NCI-H526 (cell line): ENCODE data around the gene UBAC2.
A peak's percentile ranks its signal among the peaks of the same experiment; 100 is the strongest.
"Not testable (repeated sequence)": the region's sequence is repeated elsewhere in the genome, so short reads cannot be mapped to it uniquely, and the experiment has no call there.

Experiments
- DNase-seq, 2 experiments: peaks; one replicate each; lab custom pipeline; 2025; lab: John Stamatoyannopoulos, UW

Gene UBAC2

DNA sequence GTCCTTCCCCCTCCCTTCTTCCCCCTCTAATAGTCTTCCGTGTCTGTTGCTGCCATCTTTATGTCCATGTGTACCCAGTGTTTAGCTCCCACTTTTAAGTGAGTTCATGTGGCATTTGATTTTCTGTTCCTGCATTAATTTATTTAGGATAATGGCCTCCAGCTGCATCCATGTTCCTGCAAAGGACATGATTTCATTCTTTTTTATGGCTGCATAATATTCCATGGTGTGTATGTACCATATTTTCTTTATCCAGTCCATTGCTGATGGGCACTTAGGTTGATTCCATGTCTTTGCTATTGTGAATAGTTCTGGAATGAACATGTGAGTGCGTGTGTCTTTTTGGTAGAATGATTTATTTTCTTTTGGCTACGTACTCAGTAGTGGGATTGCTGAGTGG lies 48.5 kb downstream of the UBAC2 start:
- not testable (repeated sequence) for DNase-seq

DNA sequence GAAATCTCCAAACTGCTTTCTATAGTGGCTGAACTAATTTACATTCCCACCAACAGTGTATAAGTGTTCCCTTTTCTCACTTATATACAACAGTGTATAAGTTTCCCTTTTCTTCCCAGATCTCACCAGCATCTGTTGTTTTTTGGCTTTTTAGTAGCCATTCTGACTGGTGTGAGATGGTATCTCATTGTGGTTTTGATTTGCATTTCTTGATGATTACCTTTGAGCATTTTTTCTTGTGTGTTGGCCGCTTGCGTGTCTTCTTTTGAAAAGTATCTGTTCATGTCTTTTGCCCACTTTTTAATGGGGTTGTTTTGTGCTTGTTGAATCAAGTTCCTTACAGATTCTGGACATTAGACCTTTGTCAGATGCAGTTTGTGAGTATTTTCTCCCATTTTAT lies 49.0 kb downstream of the UBAC2 start:
- DNase-seq: not testable (repeated sequence)

- DNase-seq: no peak
Measured at GRCh38 chr13:99250982-99251825, 50.5 kb downstream of the UBAC2 start.

DNA sequence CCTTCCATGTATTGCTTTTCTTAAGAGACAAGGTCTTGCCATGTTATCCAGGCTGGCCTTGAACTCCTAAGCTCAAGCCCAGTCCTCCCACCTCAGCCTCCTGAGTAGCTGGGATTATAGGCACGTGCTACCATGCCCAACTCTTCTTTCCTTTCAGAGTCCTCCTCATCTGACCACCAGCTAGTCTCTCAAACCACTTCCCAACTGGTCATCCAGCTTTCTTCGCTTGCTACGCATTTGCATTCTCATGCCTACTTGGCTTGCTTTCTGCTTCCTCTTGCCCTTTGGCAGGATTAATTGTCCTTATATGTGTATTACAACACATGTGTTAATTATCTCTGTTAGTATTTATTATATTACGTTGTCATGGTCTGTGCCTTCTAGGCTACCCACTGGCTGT lies 51.3 kb downstream of the UBAC2 start:
- no peak for DNase-seq

DNA sequence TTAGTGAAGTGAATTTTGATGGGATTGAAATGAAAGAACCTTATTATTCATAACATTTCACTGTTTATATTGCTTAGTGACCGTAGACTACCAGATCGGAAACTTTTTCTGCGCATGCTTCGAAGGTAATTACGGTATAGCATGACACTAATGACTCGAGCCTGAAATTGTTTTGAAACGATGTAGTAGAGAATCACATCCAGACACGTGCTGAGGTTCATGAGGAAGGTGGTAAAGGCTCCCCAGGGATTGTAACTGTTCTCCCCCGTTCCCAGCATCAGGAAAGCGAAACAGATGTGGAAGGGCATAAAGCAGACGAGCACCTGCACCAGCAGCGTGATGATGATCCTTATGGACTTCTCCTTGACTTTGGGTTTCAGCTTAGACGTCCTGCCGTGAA lies 54.2 kb downstream of the UBAC2 start:
- no peak for DNase-seq

DNA sequence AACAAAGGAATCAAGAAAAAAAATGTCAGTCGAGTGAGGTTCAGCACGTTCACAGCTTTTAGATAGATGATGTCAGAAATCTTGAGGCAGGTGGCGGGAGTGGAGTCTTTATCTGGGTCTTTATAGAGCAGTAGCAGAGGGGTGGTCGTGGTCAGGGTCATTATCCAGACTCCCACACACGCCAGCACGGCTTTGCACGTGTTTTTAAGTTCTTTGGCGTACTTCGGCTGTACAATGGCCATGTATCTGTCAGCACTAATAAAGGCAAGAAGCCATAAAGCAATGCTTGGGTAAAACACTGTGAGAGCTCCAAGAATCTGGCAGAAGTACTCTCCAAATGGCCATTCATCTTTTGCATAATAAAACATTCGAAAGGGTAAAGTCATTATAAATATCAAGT lies 54.6 kb downstream of the UBAC2 start:
- DNase-seq: no peak

- DNase-seq: no peak
Measured at GRCh38 chr13:99256283-99256682, 55.6 kb downstream of the UBAC2 start.

GRCh38 chr13:99256709-99257108 lies 56.1 kb downstream of the UBAC2 start:
- no peak for DNase-seq

- no peak for DNase-seq
Measured at GRCh38 chr13:99257291-99257690, 56.6 kb downstream of the UBAC2 start.

- peak; percentile 16 to 27 for DNase-seq
Measured at GRCh38 chr13:99258210-99258860, 57.7 kb downstream of the UBAC2 start, which contains the start of gene GPR18. Gene GPR18 (minus strand): TSS chr13:99258379. CDS start chr13:99255872, 2,507 bp downstream.

- no peak for DNase-seq
Measured at GRCh38 chr13:99258946-99259345, 58.3 kb downstream of the UBAC2 start.

DNA sequence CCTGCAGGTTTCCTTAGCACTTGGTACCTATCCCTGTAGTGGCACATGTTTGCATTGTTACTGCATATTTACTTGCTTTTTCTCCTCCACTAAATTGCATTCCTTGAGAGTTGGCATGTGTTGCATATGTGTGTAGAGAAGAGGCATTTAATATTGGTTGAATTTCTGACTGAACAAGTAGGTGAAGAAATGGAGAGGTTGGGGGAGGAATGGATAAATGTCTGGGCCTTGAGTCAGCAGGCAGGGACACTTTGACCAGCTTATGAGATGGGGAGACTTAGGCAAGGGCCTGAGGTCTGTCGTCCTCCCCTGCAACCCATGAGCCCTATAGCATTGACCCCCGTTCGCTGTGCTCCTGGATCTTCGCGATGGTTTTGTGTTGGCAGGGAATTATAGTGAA lies 59.6 kb downstream of the UBAC2 start:
- DNase-seq: no peak

DNA sequence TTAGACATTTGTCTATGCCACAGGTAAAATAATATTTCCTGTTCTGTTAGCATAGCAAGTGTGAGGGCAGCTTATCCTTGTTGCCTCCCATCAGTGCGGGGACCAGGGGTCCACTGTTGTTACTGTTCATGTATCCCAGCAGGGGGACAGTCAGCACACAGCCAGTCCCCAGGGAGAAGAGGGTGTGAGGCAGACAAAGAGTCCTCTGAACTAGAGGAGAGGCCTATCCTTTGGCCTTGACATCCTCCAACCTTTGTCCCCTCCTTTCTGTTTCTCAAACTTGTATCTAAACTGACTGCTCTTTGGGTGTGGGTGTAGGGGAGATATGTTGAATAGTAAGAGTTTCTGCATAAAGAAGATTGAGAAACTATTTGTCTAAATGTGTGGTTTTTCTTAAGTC lies 60.4 kb downstream of the UBAC2 start:
- peak in 1 of 2 experiments; percentile 42 for DNase-seq

GRCh38 chr13:99263126-99263785 lies 62.6 kb downstream of the UBAC2 start:
- peak; percentile 26 to 56 for DNase-seq

DNA sequence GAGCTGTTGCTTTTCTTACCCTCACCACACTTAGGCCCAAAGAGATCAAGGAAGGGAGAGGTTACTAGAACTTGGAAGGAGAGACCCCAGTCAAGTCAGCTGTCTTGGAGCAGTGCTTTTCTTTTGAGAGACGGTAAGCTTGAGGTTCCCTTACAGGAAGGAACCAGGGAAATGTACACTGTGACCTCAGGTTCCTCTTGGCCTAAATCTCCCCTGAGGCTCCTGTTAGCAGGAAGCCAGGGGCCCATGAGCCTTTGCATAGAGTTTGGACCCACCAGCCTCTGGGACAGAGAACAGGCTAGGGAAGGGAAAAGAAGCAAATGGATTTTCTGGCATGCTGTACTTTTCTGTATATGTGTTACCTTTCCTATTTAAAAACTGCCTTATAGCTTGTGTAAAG lies 63.4 kb downstream of the UBAC2 start:
- no peak for DNase-seq

DNA sequence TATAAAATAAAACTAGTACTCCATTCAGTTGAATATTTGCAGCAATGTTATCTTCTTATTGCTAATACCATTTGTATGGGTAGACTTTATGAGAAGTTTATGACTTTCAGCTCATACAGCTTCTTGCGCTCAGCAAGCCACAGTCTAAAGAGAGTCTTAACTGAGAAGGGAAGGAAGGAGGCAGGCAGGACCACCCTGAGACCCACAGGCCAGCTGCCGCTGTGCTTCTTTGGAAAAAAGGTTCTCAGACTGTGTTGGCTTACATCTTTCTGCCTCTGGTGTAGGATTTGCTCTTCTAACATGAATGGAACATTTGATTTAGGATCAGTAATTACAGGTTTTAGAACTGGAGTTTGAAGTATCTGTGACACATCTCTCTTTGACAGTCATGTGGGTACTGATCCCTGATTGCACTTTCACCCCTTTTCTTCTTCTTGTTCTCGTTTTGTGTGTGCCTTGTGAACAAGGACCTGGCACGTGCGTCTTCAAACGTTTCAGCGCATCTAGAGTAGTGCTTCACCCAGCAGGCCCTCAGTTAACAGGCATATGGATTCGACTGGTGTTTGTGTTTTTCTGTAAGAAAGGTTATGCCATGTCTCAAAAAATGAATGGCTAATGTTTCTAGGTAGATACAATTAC lies 64.6 kb downstream of the UBAC2 start:
- DNase-seq: no peak

- DNase-seq: peak; percentile 40 to 81
Measured at GRCh38 chr13:99265821-99266426, 65.3 kb downstream of the UBAC2 start.

GRCh38 chr13:99266827-99267226 lies 66.2 kb downstream of the UBAC2 start:
- DNase-seq: no peak

GRCh38 chr13:99267927-99268326 lies 67.3 kb downstream of the UBAC2 start:
- no peak for DNase-seq

- DNase-seq: no peak
Measured at GRCh38 chr13:99268822-99269221, 68.2 kb downstream of the UBAC2 start.

- DNase-seq: peak; percentile 36 to 58
Measured at GRCh38 chr13:99269627-99270241, 69.1 kb downstream of the UBAC2 start.
